ENCODE measurements around the gene HOXA9. TPM values are rescaled to one million over a fixed set of nuclear protein-coding genes. Genes with fewer than 3 reads are reported as not detected.

Gene HOXA9
- total and polyA plus RNA-seq, 9 donors = 0.12 to 2.5 (median 0.57) TPM; not detected in 1

DNA sequence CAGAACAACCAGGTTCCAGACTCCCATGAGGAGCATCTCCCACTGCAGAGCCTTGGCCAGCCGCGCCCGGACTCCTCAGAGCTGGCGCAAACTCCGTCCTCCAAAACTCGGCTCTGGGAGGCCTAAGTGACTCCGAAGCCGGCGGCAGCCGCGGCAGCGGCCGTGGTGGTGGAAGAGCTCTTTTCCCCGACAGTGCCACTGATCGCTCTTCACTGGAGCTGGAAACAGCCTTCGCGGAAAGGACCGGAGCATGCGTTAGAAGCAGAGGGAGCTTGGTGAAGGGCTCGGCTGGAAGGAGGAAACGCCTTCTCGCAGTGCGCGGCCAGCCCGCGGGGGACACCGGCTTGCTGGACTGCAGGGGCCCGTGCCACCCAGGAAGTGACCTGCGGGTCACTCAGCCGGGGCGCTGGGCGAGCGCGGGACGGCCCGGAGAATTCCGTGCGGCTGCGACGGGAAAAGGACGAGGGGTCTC lies 39.5 kb upstream of the HOXA9 start:
- Histone ChIP-seq H3K4me3 (peak overlapping the region; percentile 16), H3K4me1 (ENCODE audit: insufficient read depth) (peaks cover 4% of the 10 kb centered on the region), H3K9me3 (no peaks in the 10 kb centered on the region), H3K27ac (no peak overlapping the region), H3K36me3 (no peaks in the 10 kb centered on the region), H3K27me3 (no peaks in the 10 kb centered on the region)
- WGBS, 3 donors = 4 to 6% (median 5%) methylated on average over 35 to 41 of the region's 41 CpGs
- intact Hi-C loops (cut with DNase I) = loop anchor here in 2 of 4 donors (5.0 to 10.0 kb wide), 2 partner anchors 720 to 887 kb away; no protein-coding TSS in a partner anchor
- TF ChIP-seq EP300 (IDR thresholded peaks at IDR 0.05) (no peak), POLR2A (IDR thresholded peaks at IDR 0.05) (no peak)
- TF ChIP-seq, protein P1, sequence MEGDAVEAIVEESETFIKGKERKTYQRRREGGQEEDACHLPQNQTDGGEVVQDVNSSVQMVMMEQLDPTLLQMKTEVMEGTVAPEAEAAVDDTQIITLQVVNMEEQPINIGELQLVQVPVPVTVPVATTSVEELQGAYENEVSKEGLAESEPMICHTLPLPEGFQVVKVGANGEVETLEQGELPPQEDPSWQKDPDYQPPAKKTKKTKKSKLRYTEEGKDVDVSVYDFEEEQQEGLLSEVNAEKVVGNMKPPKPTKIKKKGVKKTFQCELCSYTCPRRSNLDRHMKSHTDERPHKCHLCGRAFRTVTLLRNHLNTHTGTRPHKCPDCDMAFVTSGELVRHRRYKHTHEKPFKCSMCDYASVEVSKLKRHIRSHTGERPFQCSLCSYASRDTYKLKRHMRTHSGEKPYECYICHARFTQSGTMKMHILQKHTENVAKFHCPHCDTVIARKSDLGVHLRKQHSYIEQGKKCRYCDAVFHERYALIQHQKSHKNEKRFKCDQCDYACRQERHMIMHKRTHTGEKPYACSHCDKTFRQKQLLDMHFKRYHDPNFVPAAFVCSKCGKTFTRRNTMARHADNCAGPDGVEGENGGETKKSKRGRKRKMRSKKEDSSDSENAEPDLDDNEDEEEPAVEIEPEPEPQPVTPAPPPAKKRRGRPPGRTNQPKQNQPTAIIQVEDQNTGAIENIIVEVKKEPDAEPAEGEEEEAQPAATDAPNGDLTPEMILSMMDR (IDR thresholded peaks at IDR 0.05) = no peak
- DNase-seq = no peak

DNA sequence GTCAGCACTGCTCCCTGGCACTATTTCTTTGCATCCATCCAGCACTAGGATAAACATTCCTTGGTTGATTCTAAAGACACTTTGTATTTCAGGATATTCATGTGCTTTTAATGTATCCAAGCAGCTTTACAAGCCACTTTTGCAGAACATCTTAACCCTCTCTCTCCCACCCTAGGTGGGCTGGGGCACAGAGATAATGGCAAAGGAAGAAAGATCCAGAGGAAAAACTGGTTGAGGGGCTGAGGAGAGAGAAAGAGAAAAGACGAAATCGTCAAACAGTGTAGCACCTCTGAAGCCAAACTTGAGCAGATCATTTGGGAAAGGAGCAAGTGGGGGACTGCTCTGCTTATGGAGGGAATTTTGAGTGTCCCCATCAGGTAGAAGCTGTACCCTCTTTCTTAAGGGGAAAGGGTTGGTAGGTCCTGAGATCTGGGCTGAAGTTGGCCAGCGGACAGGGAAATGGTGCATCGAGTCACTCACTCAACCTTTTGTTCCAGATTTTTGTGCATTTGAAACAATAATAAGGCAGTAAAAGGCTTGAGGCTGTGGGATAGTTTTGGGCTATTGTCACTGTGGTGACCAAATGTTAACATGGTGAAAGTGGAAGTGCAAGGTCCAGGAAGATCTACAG lies 38.7 kb upstream of the HOXA9 start:
- H3K36me3 ChIP-seq = no peaks in the 10 kb centered on the region
- H3K4me3 ChIP-seq = no peak overlapping the region
- WGBS, 3 donors = 23 to 29% (median 25%) methylated on average over 4 of the region's 4 CpGs
- DNase-seq = no peak
- TF ChIP-seq POLR2A (IDR thresholded peaks at IDR 0.05) (no peak), EP300 (IDR thresholded peaks at IDR 0.05) (no peak)
- TF ChIP-seq, protein P1 (IDR thresholded peaks at IDR 0.05) = no peak
- no peaks in the 10 kb centered on the region for H3K27me3 ChIP-seq
- H3K27ac ChIP-seq = no peak overlapping the region
- peaks cover 7% of the 10 kb centered on the region for H3K4me1 ChIP-seq (ENCODE audit: insufficient read depth)
- intact Hi-C loops (cut with DNase I) = loop anchor here in 2 of 4 donors (5.0 to 10.0 kb wide), 2 partner anchors 721 to 888 kb away; no protein-coding TSS in a partner anchor
- H3K9me3 ChIP-seq = no peaks in the 10 kb centered on the region

DNA sequence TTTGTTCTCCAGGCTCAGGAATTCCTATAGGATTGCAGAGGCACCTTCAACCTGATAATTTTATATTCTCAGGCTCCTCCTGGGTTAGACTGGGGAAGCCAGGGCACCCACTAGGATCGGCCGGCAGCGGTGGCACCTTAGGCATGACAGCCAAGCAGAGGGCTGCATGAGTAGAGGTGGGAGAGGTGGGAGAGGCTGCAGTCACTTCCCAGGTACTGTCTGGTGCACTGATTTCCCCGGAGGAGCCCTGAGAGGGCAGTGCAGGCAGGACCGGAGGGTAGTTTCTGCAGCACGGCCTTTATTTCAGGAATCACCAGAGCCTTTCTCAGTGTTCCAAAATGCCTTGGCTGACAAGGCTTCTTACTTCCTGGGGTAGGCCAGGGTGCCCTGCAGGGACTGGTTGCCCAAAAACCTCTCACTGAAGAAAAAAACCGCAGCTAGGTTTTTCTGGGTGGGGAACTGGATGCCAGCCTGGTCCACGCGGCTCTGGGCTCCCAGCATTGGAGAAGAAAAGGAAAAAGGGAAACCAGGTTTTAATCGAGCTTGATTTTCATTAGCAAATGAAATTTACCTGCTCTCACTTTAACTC lies 38.1 kb upstream of the HOXA9 start:
- DNase-seq = no peak
- H3K27me3 ChIP-seq = peaks cover under 1% of the 10 kb centered on the region
- peaks cover 8% of the 10 kb centered on the region for H3K4me1 ChIP-seq (ENCODE audit: insufficient read depth)
- 17 to 29% (median 25%) methylated on average over 10 of the region's 10 CpGs for WGBS, 3 donors
- intact Hi-C loops (cut with DNase I) = loop anchor here in 2 of 4 donors (5.0 to 10.0 kb wide), 2 partner anchors 721 to 889 kb away; no protein-coding TSS in a partner anchor
- no peaks in the 10 kb centered on the region for H3K36me3 ChIP-seq
- no peak overlapping the region for H3K27ac ChIP-seq
- no peaks in the 10 kb centered on the region for H3K9me3 ChIP-seq
- H3K4me3 ChIP-seq = no peak overlapping the region
- TF ChIP-seq, protein P1 (IDR thresholded peaks at IDR 0.05) = no peak
- TF ChIP-seq POLR2A (IDR thresholded peaks at IDR 0.05) (no peak), EP300 (IDR thresholded peaks at IDR 0.05) (no peak)

DNA sequence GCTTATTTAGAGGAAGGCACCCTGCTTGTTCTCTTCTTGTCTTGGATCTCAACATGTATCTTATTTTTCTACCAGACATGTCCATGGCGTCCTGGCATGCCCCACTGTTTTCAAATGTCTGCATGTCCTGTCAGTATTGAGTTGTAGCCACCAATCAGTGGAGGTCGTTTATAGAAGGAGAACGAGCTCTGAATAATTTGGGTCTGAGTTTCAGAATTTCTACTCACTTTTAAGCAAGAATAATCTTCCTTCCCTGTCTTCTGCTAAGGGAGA lies 37.5 kb upstream of the HOXA9 start:
- DNase-seq = no peak
- no peaks in the 10 kb centered on the region for H3K9me3 ChIP-seq
- WGBS, 3 donors = 14 to 23% (median 23%) methylated on average over 3 of the region's 3 CpGs
- intact Hi-C loops (cut with DNase I) = loop anchor here in 2 of 4 donors (5.0 to 10.0 kb wide), 2 partner anchors 722 to 890 kb away; no protein-coding TSS in a partner anchor
- peaks cover 6% of the 10 kb centered on the region for H3K27me3 ChIP-seq
- H3K4me3 ChIP-seq = no peak overlapping the region
- peaks cover 8% of the 10 kb centered on the region for H3K4me1 ChIP-seq (ENCODE audit: insufficient read depth)
- TF ChIP-seq, protein P1 (IDR thresholded peaks at IDR 0.05) = no peak
- no peak for TF ChIP-seq EP300 (IDR thresholded peaks at IDR 0.05)
- no peak overlapping the region for H3K27ac ChIP-seq
- H3K36me3 ChIP-seq = no peaks in the 10 kb centered on the region

Measured in ovary (tissue), 9 donors.